HG03045 (cell line): Measurements from ENCODE around the gene TNNI2.
A peak's percentile ranks its signal among the peaks of the same experiment; 100 is the strongest.
"Not testable (repeated sequence)": the region's sequence is repeated elsewhere in the genome, so short reads cannot be mapped to it uniquely, and the experiment has no call there.

Experiments
- ATAC-seq: cut with Tn5 transposase; IDR thresholded peaks from one replicate; pipeline ENCODE4 v1.9.1; 2021; ENCODE audit warnings: mild to moderate bottlenecking, moderate library complexity; ENCODE audit not compliant: unreplicated experiment

The TNNI2 gene

GRCh38 chr11:1871531-1871930, 32.8 kb downstream of the TNNI2 start:
- ATAC-seq = no peak

- no peak for ATAC-seq
Observed at GRCh38 chr11:1872267-1872985, 33.6 kb downstream of the TNNI2 start.

- ATAC-seq = no peak
Observed at GRCh38 chr11:1873048-1873812, 34.4 kb downstream of the TNNI2 start.

GRCh38 chr11:1873813-1874150, 35.0 kb downstream of the TNNI2 start:
- not testable (repeated sequence) for ATAC-seq

- not testable (repeated sequence) for ATAC-seq
Observed at GRCh38 chr11:1874441-1875092, 35.8 kb downstream of the TNNI2 start.

- ATAC-seq = no peak
Observed at GRCh38 chr11:1875093-1875850, 36.5 kb downstream of the TNNI2 start.

GRCh38 chr11:1875851-1876301, 37.1 kb downstream of the TNNI2 start:
- not testable (repeated sequence) for ATAC-seq

- no peak for ATAC-seq
Observed at GRCh38 chr11:1876361-1877063, 37.7 kb downstream of the TNNI2 start.

GRCh38 chr11:1877211-1878136, 38.7 kb downstream of the TNNI2 start:
- ATAC-seq = no peak

GRCh38 chr11:1878137-1879031, 39.6 kb downstream of the TNNI2 start:
- no peak for ATAC-seq

GRCh38 chr11:1879342-1879940, 40.7 kb downstream of the TNNI2 start:
- no peak for ATAC-seq

GRCh38 chr11:1879941-1880720, 41.4 kb downstream of the TNNI2 start:
- no peak for ATAC-seq

- no peak for ATAC-seq
Observed at GRCh38 chr11:1880746-1881441, 42.1 kb downstream of the TNNI2 start.

- ATAC-seq = peak; percentile 21
Observed at GRCh38 chr11:1881442-1882264, 42.9 kb downstream of the TNNI2 start.
